HEK293T (cell line): ENCODE results near the gene GPR141.

ENCODE experiments used
- CTCF ChIA-PET: fragments of 350-600 bp; formaldehyde crosslinking; extraction: SDS; loops from one replicate; lab custom pipeline; 2021; ENCODE audit warnings: antibody characterized with exemption, inconsistent platforms; lab: Yijun Ruan, JAX
- POLR2A ChIA-PET: fragments of 350-600 bp; formaldehyde crosslinking; extraction: SDS; loops from one replicate; lab custom pipeline; 2020; ENCODE audit warnings: antibody characterized with exemption, inconsistent platforms; lab: Yijun Ruan, JAX
- DNase-seq: peaks from one replicate; pipeline ENCODE4 v3.0.0; 2012; ENCODE audit warnings: mixed read lengths; ENCODE audit errors: extremely low spot score
- ARNT ChIP-seq: fragments of 450-650 bp; IDR thresholded peaks from 2 replicates; pipeline ENCODE4 v1.6.1; 2017; ENCODE audit warnings: mild to moderate bottlenecking
- BHLHE40 ChIP-seq: fragments of 450-650 bp; IDR thresholded peaks from 2 replicates; pipeline ENCODE4 v1.6.1; 2016; ENCODE audit warnings: mild to moderate bottlenecking, moderate library complexity, borderline replicate concordance
- CTBP1 ChIP-seq: fragments of 450-650 bp; IDR thresholded peaks from 2 replicates; pipeline ENCODE4 v1.6.1; 2016; ENCODE audit warnings: borderline replicate concordance
- ELF4 ChIP-seq: fragments of 450-650 bp; IDR thresholded peaks from 2 replicates; pipeline ENCODE4 v1.6.1; 2017; ENCODE audit warnings: antibody characterized with exemption
- FOXA1 ChIP-seq: fragments of 450-650 bp; IDR thresholded peaks from 2 replicates; pipeline ENCODE4 v1.6.1; 2016; ENCODE audit warnings: mild to moderate bottlenecking
- FOXK2 ChIP-seq: fragments of 450-650 bp; IDR thresholded peaks from 2 replicates; pipeline ENCODE4 v1.6.1; 2016; ENCODE audit warnings: mild to moderate bottlenecking
- FOXM1 ChIP-seq: fragments of 450-650 bp; IDR thresholded peaks from 2 replicates; pipeline ENCODE4 v1.6.1; 2017; ENCODE audit warnings: mild to moderate bottlenecking, borderline replicate concordance
- HDGF ChIP-seq: fragments of 450-650 bp; IDR thresholded peaks from 2 replicates; pipeline ENCODE4 v1.6.1; 2017; ENCODE audit warnings: antibody characterized with exemption, borderline replicate concordance
- L3MBTL2 ChIP-seq: fragments of 450-650 bp; conservative IDR thresholded peaks from 2 replicates; pipeline ENCODE4 v1.6.1; 2016; ENCODE audit warnings: mild to moderate bottlenecking
- LEF1 ChIP-seq: fragments of 450-650 bp; IDR thresholded peaks from 2 replicates; pipeline ENCODE4 v1.6.1; 2017; ENCODE audit warnings: mild to moderate bottlenecking, borderline replicate concordance
- NFRKB ChIP-seq: fragments of 450-650 bp; IDR thresholded peaks from 2 replicates; pipeline ENCODE4 v1.6.1; 2016; ENCODE audit warnings: mild to moderate bottlenecking, moderate library complexity
- PKNOX1 ChIP-seq: fragments of 450-650 bp; IDR thresholded peaks from 2 replicates; pipeline ENCODE4 v1.6.1; 2016
- SP1 ChIP-seq: fragments of 450-650 bp; IDR thresholded peaks from 2 replicates; pipeline ENCODE4 v1.6.1; 2017
- SUZ12 ChIP-seq: fragments of 450-650 bp; IDR thresholded peaks from 2 replicates; pipeline ENCODE4 v1.6.1; 2016; ENCODE audit warnings: mild to moderate bottlenecking
- TARDBP ChIP-seq: fragments of 450-650 bp; IDR thresholded peaks from 2 replicates; pipeline ENCODE4 v1.6.1; 2016
- ZNF384 ChIP-seq: fragments of 450-650 bp; IDR thresholded peaks from 2 replicates; pipeline ENCODE4 v1.6.1; 2016

Gene GPR141

DNA sequence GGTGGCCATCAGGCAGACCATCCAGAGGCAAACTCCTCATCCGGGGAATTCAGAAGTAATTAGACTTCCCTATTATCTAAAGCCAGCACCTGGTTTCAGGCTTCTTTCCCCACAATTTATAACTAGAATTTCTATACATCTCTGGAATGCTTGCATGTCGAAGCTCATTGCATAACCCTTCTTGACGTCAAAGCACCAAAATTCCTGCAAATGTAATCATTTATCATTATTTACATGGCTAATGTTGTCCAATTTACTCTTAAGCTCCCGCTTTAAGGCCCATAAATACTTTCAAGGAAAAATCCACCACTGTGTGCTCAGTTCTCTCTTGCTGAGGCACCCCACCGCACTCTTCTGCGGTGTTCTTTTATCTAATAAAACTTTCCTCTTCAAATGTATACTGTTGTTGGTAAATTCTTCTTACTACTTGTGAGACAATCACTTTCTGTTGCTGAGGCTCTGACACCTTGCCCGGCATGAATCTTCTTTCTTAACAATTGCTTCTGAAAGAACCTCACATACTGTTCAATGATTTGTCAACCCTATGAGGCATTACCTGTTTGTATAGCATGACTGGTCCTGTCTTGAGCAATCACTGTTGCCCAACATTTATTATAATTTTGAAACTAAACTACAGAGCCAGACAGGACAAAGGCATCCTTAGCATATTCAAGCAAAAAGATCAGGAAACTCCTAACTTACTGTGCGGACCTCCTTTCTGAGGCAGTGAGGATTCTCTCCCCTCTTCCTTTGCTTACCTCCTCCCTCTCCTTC, 17.4 kb upstream of the GPR141 start:
- no peak for DNase-seq
- POLR2A ChIA-PET, result no interaction called here
- TF ChIP-seq SUZ12 (no peak), ZNF384 (no peak), FOXK2 (no peak), BHLHE40 (no peak), LEF1 (no peak), L3MBTL2 (no peak), TARDBP (no peak), CTBP1 (no peak), PKNOX1 (no peak)
- CTCF ChIA-PET, result no interaction called here

DNA sequence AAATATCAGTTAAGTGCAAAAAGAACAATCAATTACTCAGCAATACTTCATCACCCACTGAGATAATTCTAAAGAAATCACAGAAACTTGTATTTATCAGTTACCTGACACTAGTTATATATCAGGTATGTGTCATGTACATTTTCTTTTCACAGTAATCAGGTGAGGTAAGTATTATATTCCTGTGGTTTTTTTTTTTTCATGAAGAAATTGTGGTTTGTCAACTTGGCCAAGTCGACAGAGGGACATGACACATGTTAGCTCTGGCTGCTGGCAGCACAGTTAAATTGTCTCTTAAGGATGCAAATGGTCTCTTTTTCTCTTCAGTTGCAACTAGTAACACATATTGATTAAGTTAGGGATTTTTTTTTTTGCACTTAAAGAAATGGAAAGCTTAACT, 13.7 kb upstream of the GPR141 start:
- CTCF ChIA-PET, result no interaction called here
- DNase-seq, result no peak
- TF ChIP-seq L3MBTL2 (no peak), ELF4 (no peak), PKNOX1 (no peak), NFRKB (no peak), LEF1 (no peak), BHLHE40 (no peak), CTBP1 (no peak), ZNF384 (no peak), SUZ12 (no peak), FOXK2 (no peak), SP1 (no peak), ARNT (no peak), FOXM1 (no peak), TARDBP (no peak)
- POLR2A ChIA-PET, result no interaction called here

- TF ChIP-seq FOXA1 (no peak), ARNT (no peak), SP1 (no peak), NFRKB (no peak)
- POLR2A ChIA-PET, result no interaction called here
- CTCF ChIA-PET, result no interaction called here
- no peak for DNase-seq
Observed at GRCh38 chr7:37670436-37670835, 13.1 kb upstream of the GPR141 start.

- no peak for DNase-seq
- ChIA-PET POLR2A (no interaction called here), CTCF (no interaction called here)
- TF ChIP-seq L3MBTL2 (no peak), FOXA1 (no peak), ZNF384 (no peak), HDGF (no peak), BHLHE40 (no peak), FOXK2 (no peak), TARDBP (no peak)
Observed at GRCh38 chr7:37671876-37672275, 11.7 kb upstream of the GPR141 start.

GRCh38 chr7:37672926-37673325, 10.6 kb upstream of the GPR141 start:
- TF ChIP-seq FOXK2 (no peak), SUZ12 (no peak), LEF1 (no peak), PKNOX1 (no peak), CTBP1 (no peak), ARNT (no peak), L3MBTL2 (no peak), FOXM1 (no peak), ELF4 (no peak), FOXA1 (no peak), ZNF384 (no peak), TARDBP (no peak), NFRKB (no peak), SP1 (no peak), BHLHE40 (no peak), HDGF (no peak)
- CTCF ChIA-PET, result no interaction called here
- DNase-seq, result no peak
- POLR2A ChIA-PET, result no interaction called here

- DNase-seq, result no peak
- POLR2A ChIA-PET, result no interaction called here
- no peak for TF ChIP-seq SUZ12
- no peak for TF ChIP-seq HDGF
- TF ChIP-seq CTBP1, result no peak
- no peak for TF ChIP-seq LEF1
- TF ChIP-seq PKNOX1, result no peak
- no peak for TF ChIP-seq BHLHE40
- no peak for TF ChIP-seq FOXK2
- TF ChIP-seq FOXM1, result no peak
- TF ChIP-seq TARDBP, result no peak
- no peak for TF ChIP-seq ARNT
- TF ChIP-seq ELF4, result no peak
- TF ChIP-seq L3MBTL2, result no peak
- TF ChIP-seq SP1, result no peak
- CTCF ChIA-PET, result no interaction called here
Observed at GRCh38 chr7:37673523-37673922, 10.0 kb upstream of the GPR141 start.
